GM12864 (cell line): ENCODE measurements around the gene GLO1.

ENCODE experiments used
- DNase-seq: peaks from one replicate; pipeline ENCODE4 v3.0.0-alpha.2; 2011; ENCODE audit warnings: low read depth
- H3K4me3 ChIP-seq: 2 replicates; pipeline ENCODE4 v1.5.1; 2011; ENCODE audit warnings: mild to moderate bottlenecking, low read depth, low read length, control low read depth
- TF ChIP-seq, protein P1 (sequence below): IDR thresholded peaks from 2 replicates; pipeline ENCODE4 v1.5.1; 2011; ENCODE audit warnings: low read depth, mild to moderate bottlenecking, moderate library complexity, low read length, control low read depth, inconsistent platforms; ENCODE audit errors: missing control alignments

The GLO1 gene

DNA sequence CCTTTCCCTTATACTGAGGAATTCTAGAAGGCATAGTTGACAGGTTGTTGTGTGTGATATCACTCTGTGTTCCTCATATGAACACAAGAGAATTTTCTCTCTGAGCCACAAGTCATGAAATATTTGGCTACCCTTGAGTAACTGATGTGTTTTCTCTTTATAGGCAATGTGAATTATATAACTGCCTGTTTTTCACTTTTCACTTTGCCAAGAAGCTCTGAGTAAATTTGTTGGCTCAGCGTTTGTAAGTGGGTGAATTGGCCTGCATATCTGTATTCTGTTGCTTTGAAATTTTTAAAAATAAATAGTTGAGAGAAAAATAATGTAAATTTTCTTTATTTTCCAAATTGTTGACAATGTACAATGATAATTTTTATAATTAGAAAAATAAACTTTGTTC, 58.0 kb downstream of the GLO1 start:
- no peak for DNase-seq
- TF ChIP-seq, protein P1, sequence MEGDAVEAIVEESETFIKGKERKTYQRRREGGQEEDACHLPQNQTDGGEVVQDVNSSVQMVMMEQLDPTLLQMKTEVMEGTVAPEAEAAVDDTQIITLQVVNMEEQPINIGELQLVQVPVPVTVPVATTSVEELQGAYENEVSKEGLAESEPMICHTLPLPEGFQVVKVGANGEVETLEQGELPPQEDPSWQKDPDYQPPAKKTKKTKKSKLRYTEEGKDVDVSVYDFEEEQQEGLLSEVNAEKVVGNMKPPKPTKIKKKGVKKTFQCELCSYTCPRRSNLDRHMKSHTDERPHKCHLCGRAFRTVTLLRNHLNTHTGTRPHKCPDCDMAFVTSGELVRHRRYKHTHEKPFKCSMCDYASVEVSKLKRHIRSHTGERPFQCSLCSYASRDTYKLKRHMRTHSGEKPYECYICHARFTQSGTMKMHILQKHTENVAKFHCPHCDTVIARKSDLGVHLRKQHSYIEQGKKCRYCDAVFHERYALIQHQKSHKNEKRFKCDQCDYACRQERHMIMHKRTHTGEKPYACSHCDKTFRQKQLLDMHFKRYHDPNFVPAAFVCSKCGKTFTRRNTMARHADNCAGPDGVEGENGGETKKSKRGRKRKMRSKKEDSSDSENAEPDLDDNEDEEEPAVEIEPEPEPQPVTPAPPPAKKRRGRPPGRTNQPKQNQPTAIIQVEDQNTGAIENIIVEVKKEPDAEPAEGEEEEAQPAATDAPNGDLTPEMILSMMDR: no peak
- H3K4me3 ChIP-seq: no peak overlapping the region

DNA sequence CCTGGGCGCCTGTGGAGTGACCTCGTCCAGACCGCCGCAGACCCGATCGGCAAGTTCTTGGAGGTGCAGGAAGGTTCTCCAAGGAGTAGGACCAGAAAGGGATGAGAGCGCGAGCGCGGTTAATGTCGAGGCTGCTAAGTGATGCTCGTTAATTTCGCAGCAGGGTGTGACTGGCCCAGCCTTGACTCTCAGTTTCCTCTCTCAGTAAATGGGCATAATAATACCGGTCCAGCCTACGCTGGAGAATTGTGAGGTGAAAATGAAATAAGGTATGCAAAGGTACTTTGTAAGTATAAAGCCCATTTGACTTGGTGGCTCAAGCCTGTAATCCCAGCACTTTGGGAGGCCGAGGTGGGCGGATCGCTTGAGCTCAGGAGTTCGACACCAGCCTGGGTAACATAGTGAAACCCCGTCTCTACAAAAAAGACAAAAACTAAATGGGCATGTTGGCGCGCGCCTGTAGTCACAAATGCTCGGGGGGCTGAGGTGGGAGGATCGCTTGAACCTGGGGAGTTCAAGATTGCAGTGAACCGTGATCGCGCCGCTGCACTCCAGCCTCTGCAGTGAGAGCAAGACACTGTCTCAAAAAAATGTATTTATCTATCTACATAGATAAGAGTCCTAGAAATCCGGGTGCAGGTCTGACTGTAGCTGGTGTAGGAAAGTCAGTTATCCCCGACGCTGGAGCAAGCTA, 62.6 kb downstream of the GLO1 start:
- TF ChIP-seq, protein P1: no peak
- DNase-seq: no peak
- peak overlapping the region; percentile 89 for H3K4me3 ChIP-seq

DNA sequence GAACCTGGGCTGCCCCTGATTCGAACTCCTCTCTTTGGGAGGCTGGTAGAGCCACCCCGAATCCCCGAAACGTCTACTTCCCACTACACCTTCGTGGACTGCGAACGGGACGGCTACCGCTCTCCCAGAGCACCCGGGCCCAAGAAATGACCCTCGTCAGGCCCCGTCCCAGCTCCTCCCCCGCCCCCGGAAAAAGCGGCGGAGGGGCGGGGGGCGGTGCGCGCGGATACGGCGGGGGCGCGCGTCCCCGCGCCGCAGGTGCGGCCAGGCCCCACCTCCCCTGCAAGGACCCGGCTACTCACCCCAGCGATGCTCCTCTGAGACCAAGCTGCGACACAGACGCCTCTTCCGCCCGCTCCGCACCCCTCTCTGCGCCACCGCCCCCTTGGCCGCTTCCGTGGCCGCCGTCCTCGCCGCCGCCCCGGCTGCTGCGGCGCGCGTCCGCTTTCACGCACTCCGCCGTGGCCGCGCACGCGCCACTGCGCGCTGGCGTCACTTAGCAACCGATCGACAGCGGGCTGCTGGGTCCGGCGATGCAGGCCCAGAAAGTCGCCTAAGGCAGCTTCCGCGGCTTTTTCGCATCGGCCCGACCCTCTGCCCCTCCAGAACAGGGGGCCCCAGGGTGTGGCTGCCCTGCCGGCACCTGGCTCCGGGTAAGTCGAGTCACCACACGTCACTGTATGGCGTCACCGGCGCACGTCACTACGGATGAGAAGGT, 63.3 kb downstream of the GLO1 start, which contains the start of gene BTBD9:
TSS of gene BTBD9 (minus strand) at position 432 of the 718 bp plus-strand sequence.
- peak; percentile 49 for DNase-seq
- TF ChIP-seq, protein P1: no peak
- peak within 1 kb of the TSS; percentile 89 for H3K4me3 ChIP-seq

DNA sequence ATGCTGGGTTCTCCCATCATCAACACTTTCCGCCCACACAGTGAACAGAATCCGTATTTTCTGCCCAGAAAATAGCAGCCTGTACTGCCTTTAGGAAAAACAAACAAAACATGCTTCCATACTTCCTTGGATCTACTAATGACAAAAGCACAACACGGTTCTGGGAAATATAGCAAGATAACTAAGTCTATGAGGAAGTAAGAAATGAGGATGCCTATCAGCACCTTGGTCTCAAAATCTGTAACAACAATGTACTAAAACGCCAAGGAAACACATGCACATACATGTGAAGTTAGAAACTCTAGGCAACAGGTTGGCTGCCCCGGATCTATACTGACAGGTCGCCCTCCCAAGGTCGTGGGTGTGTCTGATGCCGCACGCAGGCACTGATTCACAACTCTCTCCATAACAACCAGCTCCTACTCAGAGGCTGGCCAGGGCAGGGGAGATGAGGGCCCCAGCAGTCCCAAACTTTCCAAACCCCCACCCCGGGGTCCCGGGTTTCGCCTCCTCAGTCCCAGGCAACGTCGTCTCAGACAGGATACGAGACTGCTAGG, 63.9 kb downstream of the GLO1 start:
- H3K4me3 ChIP-seq: peak overlapping the region; percentile 89
- DNase-seq: no peak
- TF ChIP-seq, protein P1: no peak

DNA sequence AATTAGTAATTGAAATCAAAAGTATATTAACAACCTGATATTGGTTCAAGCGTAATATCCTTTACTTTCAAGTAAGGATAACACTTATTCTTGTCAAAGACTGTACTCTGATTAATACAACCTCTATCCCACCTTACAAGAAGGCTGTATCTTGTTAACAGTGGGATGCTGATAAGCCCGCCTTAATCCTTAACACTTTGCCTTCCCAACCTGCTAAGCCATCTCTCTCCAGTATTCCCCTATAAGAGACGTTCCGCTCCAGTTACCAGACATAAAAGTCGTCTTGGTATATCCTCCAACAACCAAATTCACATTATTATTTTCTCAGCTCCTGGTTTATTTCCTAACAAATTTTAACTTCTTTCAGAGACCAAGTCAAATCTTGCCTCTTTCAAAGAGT, 65.2 kb downstream of the GLO1 start:
- H3K4me3 ChIP-seq: no peak overlapping the region
- DNase-seq: no peak
- TF ChIP-seq, protein P1: no peak

DNA sequence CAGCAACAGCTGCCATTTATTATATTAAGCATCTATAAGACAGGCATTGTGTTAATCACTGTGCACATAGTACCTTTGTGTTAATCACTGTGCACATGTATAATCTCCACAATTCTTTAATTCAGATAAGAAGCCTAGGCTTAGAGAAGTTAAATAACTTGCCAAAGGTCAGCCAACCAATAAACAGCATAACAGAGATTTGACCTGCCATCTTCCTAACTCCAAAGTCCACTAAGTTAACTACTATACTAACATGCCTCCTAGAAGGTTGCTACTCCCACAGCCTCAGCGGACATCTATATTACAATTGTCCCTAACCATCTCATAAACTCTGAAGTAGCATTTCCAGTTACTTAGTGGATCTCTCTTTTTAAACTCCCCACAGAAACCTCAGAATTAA, 66.9 kb downstream of the GLO1 start:
- no peak overlapping the region for H3K4me3 ChIP-seq
- TF ChIP-seq, protein P1: no peak
- no peak for DNase-seq

DNA sequence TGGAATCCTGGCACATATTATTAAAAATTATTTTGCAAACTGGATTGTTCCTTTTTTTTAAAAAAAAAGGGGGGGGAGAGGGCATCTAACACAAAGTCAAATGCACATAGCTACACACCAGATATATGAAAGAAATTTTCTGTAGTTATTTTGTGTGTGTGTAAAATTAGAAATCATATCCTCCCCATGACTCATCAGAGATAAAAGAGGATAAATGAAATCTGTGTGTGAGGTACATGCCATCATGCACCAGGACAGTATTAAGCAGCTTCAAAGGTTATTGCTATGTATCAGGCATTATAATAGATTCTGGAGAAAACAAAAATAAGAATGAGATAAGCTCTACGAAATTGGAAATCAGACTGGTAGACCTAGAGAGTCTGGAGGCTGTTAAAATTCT, 68.4 kb downstream of the GLO1 start:
- DNase-seq: no peak
- TF ChIP-seq, protein P1: no peak
- no peak overlapping the region for H3K4me3 ChIP-seq
